Stimulated activated CD8-positive, alpha-beta memory T cell treated with anti-CD3 and anti-CD28 coated beads, Interleukin-7, amount 100 ng/mL, for 1 hour (primary cell): Measurements from ENCODE around the gene BCDIN3D.

ENCODE experiments used
- DNase-seq, 2 donors: peaks; one replicate each; pipeline ENCODE4 v3.0.0-alpha.2; 2020; ENCODE audit warnings: low read depth in 2 of 2

Gene BCDIN3D

GRCh38 chr12:49798248-49798647 is 44.7 kb downstream of the BCDIN3D start:
- DNase-seq, result no peak

- DNase-seq, result no peak
Observed at GRCh38 chr12:49797449-49797776, 45.5 kb downstream of the BCDIN3D start.

- no peak for DNase-seq
Observed at GRCh38 chr12:49796606-49797448, 46.1 kb downstream of the BCDIN3D start.

GRCh38 chr12:49796155-49796554 is 46.8 kb downstream of the BCDIN3D start:
- no peak for DNase-seq

- no peak for DNase-seq
Observed at GRCh38 chr12:49795654-49796105, 47.2 kb downstream of the BCDIN3D start.

- no peak for DNase-seq
Observed at GRCh38 chr12:49794811-49795653, 47.9 kb downstream of the BCDIN3D start.

GRCh38 chr12:49794021-49794420 is 48.9 kb downstream of the BCDIN3D start:
- no peak for DNase-seq

- no peak for DNase-seq
Observed at GRCh38 chr12:49793620-49794019, 49.3 kb downstream of the BCDIN3D start.

- DNase-seq, result no peak
Observed at GRCh38 chr12:49792976-49793580, 49.8 kb downstream of the BCDIN3D start.

GRCh38 chr12:49792181-49792970 is 50.5 kb downstream of the BCDIN3D start:
- no peak for DNase-seq

- no peak for DNase-seq
Observed at GRCh38 chr12:49791700-49792099, 51.2 kb downstream of the BCDIN3D start.

- DNase-seq, result no peak
Observed at GRCh38 chr12:49790741-49791555, 52.0 kb downstream of the BCDIN3D start.

- DNase-seq, result no peak
Observed at GRCh38 chr12:49789992-49790391, 52.9 kb downstream of the BCDIN3D start.

GRCh38 chr12:49787672-49788071 is 55.2 kb downstream of the BCDIN3D start:
- no peak for DNase-seq
